Measurements from ENCODE around the gene CELA3A.
A peak's percentile ranks its signal among the peaks of the same experiment; 100 is the strongest.

GRCh38 chr1:22053017-22053860, 51.8 kb downstream of the CELA3A start:
- TF ChIP-seq CTCF (IDR thresholded peaks at IDR 0.05) (0 out of 2 replicates have a peak, but pooled peaks have one; percentile 3), ZFX (IDR thresholded peaks at IDR 0.05; ENCODE audit: borderline replicate concordance) (no peak)

Measured in 22Rv1 (cell line).